Thymus (tissue), 11 donors: ENCODE data around the gene CARD11. TPM values are rescaled to one million over a fixed set of nuclear protein-coding genes. Genes with fewer than 3 reads are reported as not detected.

ENCODE experiments used
- DNase-seq, 9 donors: peaks; one replicate each; pipeline ENCODE4 v3.0.0-alpha.2; 2013; ENCODE audit warnings: low spot score in 9 of 9, low read depth in 6 of 9, missing footprints in 1 of 9
- H3K27ac ChIP-seq, 2 donors: one replicate each; pipeline ENCODE4 v1.5.1; 2013; ENCODE audit warnings: control low read depth in 1 of 2, low read depth in 1 of 2, low read length in 1 of 2, mild to moderate bottlenecking in 1 of 2, moderate library complexity in 1 of 2
- H3K27me3 ChIP-seq, 2 donors: one replicate each; pipeline ENCODE4 v1.5.1; 2013; ENCODE audit warnings: low read length in 1 of 2; ENCODE audit not compliant: control insufficient read depth in 2 of 2, insufficient read depth in 1 of 2
- H3K36me3 ChIP-seq, 2 donors: one replicate each; pipeline ENCODE4 v1.5.1; 2013; ENCODE audit warnings: low read length in 1 of 2, mild to moderate bottlenecking in 1 of 2, moderate library complexity in 1 of 2; ENCODE audit not compliant: control insufficient read depth in 2 of 2, insufficient read depth in 2 of 2
- H3K4me1 ChIP-seq, 2 donors: one replicate each; pipeline ENCODE4 v1.5.1; 2013; ENCODE audit warnings: low read length in 2 of 2; ENCODE audit not compliant: control insufficient read depth in 2 of 2, insufficient read depth in 2 of 2
- H3K4me3 ChIP-seq, 2 donors: one replicate each; pipeline ENCODE4 v1.5.1; 2013; ENCODE audit warnings: low read length in 2 of 2, control low read depth in 1 of 2, mild to moderate bottlenecking in 1 of 2
- H3K9me3 ChIP-seq, 2 donors: one replicate each; pipeline ENCODE4 v1.5.1; 2013; ENCODE audit warnings: low read length in 1 of 2, mild to moderate bottlenecking in 1 of 2; ENCODE audit not compliant: control insufficient read depth in 2 of 2, insufficient read depth in 1 of 2
- WGBS: extraction: QIAGEN DNeasy Blood & Tissue Kit; methylation state at CpG from one replicate; pipeline ENCODE4 v1.1.7; 2013; 5-methylcytosine and 5-hydroxymethylcytosine counted together
- polyA plus RNA-seq: library from polyadenylated mRNA; stranded (reverse); fragments of 200-250 nt; gene quantifications from one replicate; pipeline ENCODE4 v1.2.3, GENCODE V29; 2013
- total RNA-seq: library from RNA; stranded (reverse); fragments of 120-200 nt; gene quantifications from one replicate; pipeline ENCODE4 v1.2.4, GENCODE V29; 2013
- donor health status: healthy.

CARD11 gene
- total and polyA plus RNA-seq, 2 donors = 7.2 to 19.4 TPM

GRCh38 chr7:2861509-2861908 lies 182.2 kb downstream of the CARD11 start:
- Histone ChIP-seq H3K27ac (no peak overlapping the region), H3K27me3 (no peaks in the 10 kb centered on the region), H3K4me1 (peaks cover 6 to 19% of the 10 kb centered on the region in 2 donors), H3K4me3 (no peak overlapping the region), H3K9me3 (no peaks in the 10 kb centered on the region), H3K36me3 (no peaks in the 10 kb centered on the region)
- no peak for DNase-seq
- WGBS = 96% methylated on average over 4 of the region's 4 CpGs

- no peaks in the 10 kb centered on the region for H3K27me3 ChIP-seq
- H3K4me3 ChIP-seq = no peak overlapping the region
- peaks cover 6 to 19% of the 10 kb centered on the region in 2 donors for H3K4me1 ChIP-seq
- no peaks in the 10 kb centered on the region for H3K36me3 ChIP-seq
- WGBS = 94% methylated on average over 14 of the region's 14 CpGs
- no peak for DNase-seq
- no peaks in the 10 kb centered on the region for H3K9me3 ChIP-seq
- no peak overlapping the region for H3K27ac ChIP-seq
Observed at GRCh38 chr7:2860627-2861133, 183.0 kb downstream of the CARD11 start.

- Histone ChIP-seq H3K27ac (no peak overlapping the region), H3K9me3 (no peaks in the 10 kb centered on the region), H3K4me3 (no peak overlapping the region), H3K36me3 (no peaks in the 10 kb centered on the region), H3K27me3 (no peaks in the 10 kb centered on the region), H3K4me1 (peaks cover 6 to 15% of the 10 kb centered on the region in 2 donors)
- DNase-seq = no peak
- WGBS = 98% methylated on average over 6 of the region's 6 CpGs
Observed at GRCh38 chr7:2859952-2860351, 183.7 kb downstream of the CARD11 start.

DNA sequence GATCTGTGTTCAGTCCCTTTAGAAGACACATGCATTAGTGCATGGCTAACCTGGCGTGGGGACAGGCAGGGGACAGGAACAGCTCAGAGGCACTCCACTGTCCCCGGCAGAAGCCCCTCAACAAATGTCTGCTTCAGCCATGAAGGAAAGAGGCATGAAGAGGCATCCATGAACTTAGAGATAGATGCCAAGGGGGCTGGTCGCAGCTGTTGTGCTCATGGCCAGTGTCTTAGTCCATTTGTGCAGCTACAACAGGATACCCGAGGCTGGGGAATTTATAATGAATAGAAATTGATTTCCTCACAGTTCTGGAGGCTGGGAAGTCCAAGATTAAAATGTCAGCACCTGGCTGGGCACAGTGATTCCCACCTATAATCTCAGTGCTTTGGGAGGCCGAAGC lies 185.0 kb downstream of the CARD11 start:
- Histone ChIP-seq H3K27me3 (no peaks in the 10 kb centered on the region), H3K4me1 (peaks cover 4 to 7% of the 10 kb centered on the region in 2 donors), H3K4me3 (no peak overlapping the region), H3K9me3 (no peaks in the 10 kb centered on the region), H3K27ac (no peak overlapping the region), H3K36me3 (no peaks in the 10 kb centered on the region)
- WGBS = 95% methylated on average over 5 of the region's 5 CpGs
- no peak for DNase-seq

- no peak overlapping the region for H3K4me3 ChIP-seq
- no peaks in the 10 kb centered on the region for H3K9me3 ChIP-seq
- WGBS = 94% methylated on average over 5 of the region's 5 CpGs
- no peaks in the 10 kb centered on the region for H3K4me1 ChIP-seq
- H3K36me3 ChIP-seq = no peaks in the 10 kb centered on the region
- no peak overlapping the region for H3K27ac ChIP-seq
- H3K27me3 ChIP-seq = no peaks in the 10 kb centered on the region
- no peak for DNase-seq
Observed at GRCh38 chr7:2856388-2857169, 187.1 kb downstream of the CARD11 start.

Other genes starting within 250 kb of the CARD11 start
- gene GNA12, start 199.6 kb downstream of the CARD11 start, total RNA-seq = 4.4 TPM
- gene GNA12, start 199.6 kb downstream of the CARD11 start, polyA plus RNA-seq = 11.9 TPM